Neural progenitor cell (in vitro differentiated cells): ENCODE measurements around the gene TWIST2.

Experiments used
- CTCF ChIP-seq: fragments of 200-600 bp; sonication (generic); IDR thresholded peaks from 2 replicates; pipeline ENCODE4 v1.5.1; 2017; ENCODE audit warnings: antibody characterized with exemption, mild to moderate bottlenecking
- EZH2 ChIP-seq: fragments of 200-600 bp; sonication (generic); IDR thresholded peaks from 2 replicates; pipeline ENCODE4 v1.6.1; 2017; ENCODE audit warnings: antibody characterized with exemption, mild to moderate bottlenecking, moderate library complexity
- EZH2phosphoT487 ChIP-seq: fragments of 200-600 bp; sonication (generic); IDR thresholded peaks from 2 replicates; pipeline ENCODE4 v1.6.1; 2017; ENCODE audit warnings: antibody characterized with exemption

- TF ChIP-seq CTCF: no peak
- no peak for TF ChIP-seq EZH2
- no peak for TF ChIP-seq EZH2phosphoT487
Measured at GRCh38 chr2:238822955-238823354, 24.9 kb upstream of the TWIST2 start.
